ENCODE results near the gene HNRNPA0.

HNRNPA0 gene

GRCh38 chr5:137715456-137715855 is 38.7 kb downstream of the HNRNPA0 start:
- H3K4me1 ChIP-seq (ENCODE audit: low read length): no peaks in the 10 kb centered on the region
- H3K27ac ChIP-seq (ENCODE audit: low read length): no peak overlapping the region
- H4K20me1 ChIP-seq (ENCODE audit: insufficient read depth, low read length): no peaks in the 10 kb centered on the region
- H3K9ac ChIP-seq (ENCODE audit: low read length): no peak overlapping the region
- no peak overlapping the region for H2AFZ ChIP-seq (ENCODE audit: low read depth, low read length)
- no peaks in the 10 kb centered on the region for H3K9me3 ChIP-seq (ENCODE audit: insufficient read depth, low read length)
- H3K36me3 ChIP-seq (replicated peaks; ENCODE audit: low read depth, low read length): no peaks in the 10 kb centered on the region
- H3K4me3 ChIP-seq (ENCODE audit: low read length): no peak overlapping the region
- no peaks in the 10 kb centered on the region for H3K27me3 ChIP-seq (ENCODE audit: low read depth, low read length)
- no peak overlapping the region for H3K4me2 ChIP-seq (ENCODE audit: low read length)
- no peak for TF ChIP-seq CTCF (IDR thresholded peaks at IDR 0.05; ENCODE audit: low read depth, low read length)
- no peak for TF ChIP-seq EZH2phosphoT487 (IDR thresholded peaks at IDR 0.05; ENCODE audit: low read depth)
- H3K79me2 ChIP-seq (ENCODE audit: low read length): no peaks in the 10 kb centered on the region

GRCh38 chr5:137714946-137715345 is 39.2 kb downstream of the HNRNPA0 start:
- no peaks in the 10 kb centered on the region for H3K79me2 ChIP-seq (ENCODE audit: low read length)
- H3K4me1 ChIP-seq (ENCODE audit: low read length): no peaks in the 10 kb centered on the region
- H3K27me3 ChIP-seq (ENCODE audit: low read depth, low read length): no peaks in the 10 kb centered on the region
- no peaks in the 10 kb centered on the region for H4K20me1 ChIP-seq (ENCODE audit: insufficient read depth, low read length)
- TF ChIP-seq EZH2phosphoT487 (IDR thresholded peaks at IDR 0.05; ENCODE audit: low read depth) (no peak), CTCF (IDR thresholded peaks at IDR 0.05; ENCODE audit: low read depth, low read length) (no peak)
- H3K4me2 ChIP-seq (ENCODE audit: low read length): no peak overlapping the region
- H3K4me3 ChIP-seq (ENCODE audit: low read length): no peak overlapping the region
- H3K9ac ChIP-seq (ENCODE audit: low read length): no peak overlapping the region
- no peak overlapping the region for H2AFZ ChIP-seq (ENCODE audit: low read depth, low read length)
- no peaks in the 10 kb centered on the region for H3K36me3 ChIP-seq (replicated peaks; ENCODE audit: low read depth, low read length)
- no peaks in the 10 kb centered on the region for H3K9me3 ChIP-seq (ENCODE audit: insufficient read depth, low read length)
- no peak overlapping the region for H3K27ac ChIP-seq (ENCODE audit: low read length)

GRCh38 chr5:137714494-137714893 is 39.7 kb downstream of the HNRNPA0 start:
- Histone ChIP-seq H3K4me1 (ENCODE audit: low read length) (no peaks in the 10 kb centered on the region), H3K36me3 (replicated peaks; ENCODE audit: low read depth, low read length) (no peaks in the 10 kb centered on the region), H3K9ac (ENCODE audit: low read length) (no peak overlapping the region), H3K79me2 (ENCODE audit: low read length) (no peaks in the 10 kb centered on the region), H3K4me2 (ENCODE audit: low read length) (no peak overlapping the region), H2AFZ (ENCODE audit: low read depth, low read length) (no peak overlapping the region), H3K4me3 (ENCODE audit: low read length) (no peak overlapping the region), H4K20me1 (ENCODE audit: insufficient read depth, low read length) (no peaks in the 10 kb centered on the region), H3K27me3 (ENCODE audit: low read depth, low read length) (no peaks in the 10 kb centered on the region), H3K9me3 (ENCODE audit: insufficient read depth, low read length) (no peaks in the 10 kb centered on the region), H3K27ac (ENCODE audit: low read length) (no peak overlapping the region)
- TF ChIP-seq EZH2phosphoT487 (IDR thresholded peaks at IDR 0.05; ENCODE audit: low read depth) (no peak), CTCF (IDR thresholded peaks at IDR 0.05; ENCODE audit: low read depth, low read length) (no peak)

- H3K4me1 ChIP-seq (ENCODE audit: low read length): no peaks in the 10 kb centered on the region
- H3K4me2 ChIP-seq (ENCODE audit: low read length): no peak overlapping the region
- no peak overlapping the region for H3K9ac ChIP-seq (ENCODE audit: low read length)
- no peak overlapping the region for H3K4me3 ChIP-seq (ENCODE audit: low read length)
- H3K9me3 ChIP-seq (ENCODE audit: insufficient read depth, low read length): no peaks in the 10 kb centered on the region
- H3K36me3 ChIP-seq (replicated peaks; ENCODE audit: low read depth, low read length): no peaks in the 10 kb centered on the region
- TF ChIP-seq CTCF (IDR thresholded peaks at IDR 0.05; ENCODE audit: low read depth, low read length) (no peak), EZH2phosphoT487 (IDR thresholded peaks at IDR 0.05; ENCODE audit: low read depth) (no peak)
- no peak overlapping the region for H3K27ac ChIP-seq (ENCODE audit: low read length)
- H4K20me1 ChIP-seq (ENCODE audit: insufficient read depth, low read length): no peaks in the 10 kb centered on the region
- H2AFZ ChIP-seq (ENCODE audit: low read depth, low read length): no peak overlapping the region
- no peaks in the 10 kb centered on the region for H3K79me2 ChIP-seq (ENCODE audit: low read length)
- H3K27me3 ChIP-seq (ENCODE audit: low read depth, low read length): no peaks in the 10 kb centered on the region
Measured at GRCh38 chr5:137712139-137712667, 42.0 kb downstream of the HNRNPA0 start.

Data from OCI-LY3 (cell line).